IMR-90 (cell line): ENCODE data around the gene COL9A2. TPM values are rescaled to one million over a fixed set of nuclear protein-coding genes. Genes with fewer than 3 reads are reported as not detected.

ENCODE experiments used
- ATAC-seq: fragments of 200-7000 bp; cut with Tn5 transposase; 2 replicates; pipeline ENCODE4 v1.9.1; 2020; ENCODE audit warnings: low read depth, mild to moderate bottlenecking, moderate library complexity
- BruUV-seq: library from RNA; stranded (reverse); fragments of 400-500 nt; replicated peaks from 2 replicates; lab custom pipeline; 2021; lab: Mats Ljungman, UMichigan
- CTCF ChIA-PET: fragments of 300-600 bp; formaldehyde crosslinking; extraction: SDS; loops from one replicate; lab custom pipeline; 2021; ENCODE audit warnings: antibody characterized with exemption; lab: Yijun Ruan, JAX
- POLR2A ChIA-PET: fragments of 300-600 bp; sonication (Branson Sonifier 250); formaldehyde crosslinking; loops from one replicate; lab custom pipeline; 2022; ENCODE audit warnings: antibody characterized with exemption; ENCODE audit not compliant: unreplicated experiment; lab: Charles Lee
- DNase-seq: peaks from one replicate; pipeline ENCODE4 v3.0.0; 2013
- H2AFZ ChIP-seq: replicated peaks from 2 replicates; pipeline ENCODE3; 2013; ENCODE audit warnings: low read length, mild to moderate bottlenecking; ENCODE audit not compliant: poor library complexity
- H2AK5ac ChIP-seq: 2 replicates; pipeline ENCODE4 v1.6.1; 2013; ENCODE audit warnings: low read depth, low read length, inconsistent platforms
- H2AK9ac ChIP-seq: replicated peaks from 2 replicates; pipeline ENCODE3; 2013; ENCODE audit warnings: mild to moderate bottlenecking, low read depth, low read length, moderate library complexity; ENCODE audit not compliant: poor library complexity
- H2BK120ac ChIP-seq: 2 replicates; pipeline ENCODE4 v1.6.1; 2013; ENCODE audit warnings: low read depth, low read length, inconsistent platforms
- H2BK15ac ChIP-seq: 3 replicates; pipeline ENCODE4 v1.6.1; 2013; ENCODE audit warnings: low read depth, low read length, inconsistent platforms
- H2BK20ac ChIP-seq: 2 replicates; pipeline ENCODE4 v1.6.1; 2013; ENCODE audit warnings: low read depth, mild to moderate bottlenecking, inconsistent platforms, low read length, moderate library complexity
- H2BK5ac ChIP-seq: 2 replicates; pipeline ENCODE4 v1.6.1; 2013; ENCODE audit warnings: mild to moderate bottlenecking, low read depth, low read length, inconsistent platforms; ENCODE audit not compliant: poor library complexity, severe bottlenecking
- H3K14ac ChIP-seq: replicated peaks from 2 replicates; pipeline ENCODE4 v1.6.1; 2013; ENCODE audit warnings: low read depth, low read length, inconsistent platforms
- H3K18ac ChIP-seq: 2 replicates; pipeline ENCODE4 v1.6.1; 2013; ENCODE audit warnings: low read depth, low read length, control low read depth
- H3K23ac ChIP-seq: 2 replicates; pipeline ENCODE4 v1.6.1; 2013; ENCODE audit warnings: low read depth, low read length, inconsistent platforms
- H3K27ac ChIP-seq: 2 replicates; pipeline ENCODE4 v1.5.1; 2013; ENCODE audit warnings: mild to moderate bottlenecking, control low read depth, low read length; ENCODE audit not compliant: insufficient read depth
- H3K27me3 ChIP-seq: 2 replicates; pipeline ENCODE4 v1.6.1; 2013; ENCODE audit warnings: low read length; ENCODE audit not compliant: control insufficient read depth, insufficient read depth
- H3K36me3 ChIP-seq: 2 replicates; pipeline ENCODE4 v1.6.1; 2013; ENCODE audit warnings: low read length, mixed read lengths; ENCODE audit not compliant: control insufficient read depth, insufficient read depth
- H3K4ac ChIP-seq: 2 replicates; pipeline ENCODE4 v1.6.1; 2013; ENCODE audit warnings: low read depth, low read length, inconsistent platforms
- H3K4me1 ChIP-seq: 2 replicates; pipeline ENCODE4 v1.6.1; 2013; ENCODE audit warnings: low read length, mixed read lengths; ENCODE audit not compliant: control insufficient read depth, insufficient read depth
- H3K4me2 ChIP-seq: 2 replicates; pipeline ENCODE4 v1.6.1; 2013; ENCODE audit warnings: low read depth, mild to moderate bottlenecking, control low read depth, low read length, moderate library complexity
- H3K4me3 ChIP-seq: 2 replicates; pipeline ENCODE4 v1.5.1; 2013; ENCODE audit warnings: low read depth, mild to moderate bottlenecking, control low read depth, low read length, moderate library complexity; ENCODE audit not compliant: insufficient read depth
- H3K56ac ChIP-seq: 2 replicates; pipeline ENCODE4 v1.6.1; 2013; ENCODE audit warnings: low read length, inconsistent platforms; ENCODE audit not compliant: insufficient read depth; ENCODE audit errors: extremely low read depth
- H3K79me1 ChIP-seq, 2 experiments: 2 replicates each; pipeline ENCODE4 v1.6.1; 2013; ENCODE audit warnings: low read length in 2 of 2, inconsistent platforms in 1 of 2, low read depth in 1 of 2
- H3K9ac ChIP-seq: 2 replicates; pipeline ENCODE4 v1.6.1; 2013; ENCODE audit warnings: low read depth, low read length, control low read depth
- H3K9me1 ChIP-seq: 2 replicates; pipeline ENCODE4 v1.6.1; 2013; ENCODE audit warnings: low read length, inconsistent platforms; ENCODE audit not compliant: insufficient read depth
- H3K9me3 ChIP-seq: 2 replicates; pipeline ENCODE4 v1.6.1; 2013; ENCODE audit warnings: low read length; ENCODE audit not compliant: control insufficient read depth, insufficient read depth
- H4K20me1 ChIP-seq: 2 replicates; pipeline ENCODE4 v1.6.1; 2013; ENCODE audit warnings: low read length, inconsistent platforms; ENCODE audit not compliant: insufficient read depth
- H4K5ac ChIP-seq: 2 replicates; pipeline ENCODE4 v1.6.1; 2013; ENCODE audit warnings: mild to moderate bottlenecking, low read depth, low read length, control low read depth
- H4K8ac ChIP-seq, 2 experiments: 2 replicates each; pipeline ENCODE4 v1.6.1; 2013; ENCODE audit warnings: low read depth in 2 of 2, low read length in 2 of 2, control low read depth in 1 of 2, inconsistent platforms in 1 of 2
- H4K91ac ChIP-seq: 2 replicates; pipeline ENCODE4 v1.6.1; 2013; ENCODE audit warnings: low read depth, low read length, inconsistent platforms; ENCODE audit not compliant: insufficient read depth
- CEBPB ChIP-seq: IDR thresholded peaks from 2 replicates; pipeline ENCODE4 v1.6.1; 2012; ENCODE audit warnings: low read depth, low read length, improper control_type of control experiment
- NFE2L2 ChIP-seq: fragments of 150-350 bp; IDR thresholded peaks from 2 replicates; pipeline ENCODE4 v1.6.1; 2016; ENCODE audit warnings: low read depth, mild to moderate bottlenecking, low read length
- RAD21 ChIP-seq: IDR thresholded peaks from 2 replicates; pipeline ENCODE4 v1.6.1; 2012; ENCODE audit warnings: low read length, improper control_type of control experiment
- WGBS, 2 experiments: methylation state at CpG; one replicate each; pipeline versions ENCODE4 v1.1.5 to v1.1.7; 2013; ENCODE audit warnings: missing lambda C conversion rate in 2 of 2; ENCODE audit not compliant: insufficient read length in 1 of 2; ENCODE audit errors: extremely low coverage in 2 of 2; 5-methylcytosine and 5-hydroxymethylcytosine counted together
- dilution Hi-C: fragments of 300-500 bp; cut with HindIII; formaldehyde crosslinking; loops from one replicate; pipeline ENCODE4 v1.14.3; 2018; ENCODE audit warnings: low sequenced_read_pairs; ENCODE audit not compliant: unreplicated experiment
- in situ Hi-C: fragments of 300-500 bp; cut with MboI; formaldehyde crosslinking; loops from 3 replicates; pipeline ENCODE4 v1.14.3; 2019; ENCODE audit warnings: low sequenced_read_pairs, inconsistent platforms, mixed read lengths
- intact Hi-C: fragments of 100-400 bp; cut with micrococcal nuclease; formaldehyde crosslinking; loops from 2 replicates; pipeline ENCODE4 v1.10.0; 2022
- polyA plus RNA-seq, 3 experiments: library from polyadenylated mRNA; depleted of rRNA; stranded (reverse); fragments of >200 nt; gene quantifications; 2 replicates each; pipeline ENCODE4 v1.2.3, GENCODE V29; 2012; ENCODE audit warnings: low replicate concordance in 1 of 3
- total RNA-seq: library from RNA; depleted of rRNA; stranded (reverse); fragments of >200 nt; gene quantifications from 2 replicates; pipeline ENCODE4 v1.2.3, GENCODE V29; 2012

COL9A2 gene
- total and polyA plus RNA-seq, 2 of the 4 experiments (the other 2 are of a cell fraction) = 0.90 to 1.6 TPM

DNA sequence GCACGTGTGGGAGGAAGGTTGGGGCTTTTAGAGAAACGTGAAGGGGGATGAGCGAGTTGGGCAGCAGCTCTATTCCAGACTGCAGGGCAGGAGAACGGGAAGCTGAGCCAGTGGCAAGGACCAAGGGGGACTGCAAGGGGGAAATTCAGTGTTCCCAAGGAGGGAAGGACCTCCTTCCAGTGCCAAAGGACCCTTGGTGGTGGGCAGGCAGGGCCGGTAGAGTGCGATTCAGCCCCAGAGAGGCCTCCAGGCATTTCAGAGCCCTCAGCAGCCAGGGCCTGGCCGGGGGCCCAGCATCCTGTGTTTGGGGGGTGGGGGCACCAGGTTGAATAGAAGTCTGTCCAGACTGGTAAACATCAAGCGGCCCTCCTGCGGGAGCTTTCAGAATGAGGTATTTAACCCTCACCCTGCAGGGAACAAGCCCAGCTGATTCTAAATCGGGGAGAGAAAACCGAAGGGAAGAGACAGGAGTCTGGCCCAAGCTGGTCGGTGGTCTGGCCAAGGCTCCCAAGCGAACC lies 2.3 kb downstream of the COL9A2 start:
- no peak for TF ChIP-seq CEBPB
- TF ChIP-seq RAD21 = no peak
- no peak for TF ChIP-seq NFE2L2
- peak overlapping the region; percentile 84 for H2BK20ac ChIP-seq
- peak overlapping the region; percentile 78 for H2AK5ac ChIP-seq
- peak overlapping the region; percentile 95 for H4K91ac ChIP-seq
- intact Hi-C loops = loop anchor here (5.0 kb wide), 1 partner anchor 172 kb away; no protein-coding TSS in a partner anchor
- H3K9ac ChIP-seq = peak overlapping the region; percentile 75
- no peak overlapping the region for H3K56ac ChIP-seq
- H3K36me3 ChIP-seq = no peaks in the 10 kb centered on the region
- ATAC-seq = peak; percentile 51
- H3K18ac ChIP-seq = peak overlapping the region; percentile 89
- H3K4me3 ChIP-seq = peak overlapping the region; percentile 28; the same call in 1 of the 2 replicates
- dilution Hi-C loops = no loop called here
- peak overlapping the region; percentile 96 for H3K14ac ChIP-seq
- peak overlapping the region; percentile 43 for H2BK5ac ChIP-seq
- peaks cover 13% of the 10 kb centered on the region; the same call in 1 of the 2 replicates for H3K4me1 ChIP-seq
- peak overlapping the region; percentile 80 to 92 for H4K8ac ChIP-seq
- H3K9me3 ChIP-seq = no peaks in the 10 kb centered on the region
- 31% methylated on average over 10 of the region's 13 CpGs; no CpG with 5 or more reads in 1 of the 2 experiments for WGBS, 2 experiments
- no peaks in the 10 kb centered on the region for H3K79me1 ChIP-seq
- peaks cover 36% of the 10 kb centered on the region for H3K27me3 ChIP-seq
- H2BK15ac ChIP-seq = peak overlapping the region; percentile 97; the same call in 2 of the 3 replicates
- no peaks in the 10 kb centered on the region for H4K20me1 ChIP-seq
- peak overlapping the region; percentile 79 for H2AK9ac ChIP-seq
- in situ Hi-C loops = no loop called here
- H2AFZ ChIP-seq = peak overlapping the region; percentile 99
- H3K4me2 ChIP-seq = peak overlapping the region; percentile 89
- ChIA-PET CTCF (interaction anchor here (0.6 to 2.8 kb wide), 20 partner anchors 13 to 257 kb away, joined by 3 to 16 read pairs (median 4); no protein-coding TSS in a partner anchor), POLR2A (interaction anchor here (0.5 to 1.0 kb wide), 3 partner anchors 14 to 232 kb away, joined by 3 to 4 read pairs (median 3); no protein-coding TSS in a partner anchor)
- no TSS peak for BruUV-seq
- DNase-seq = no peak
- H3K23ac ChIP-seq = peak overlapping the region; percentile 63
- peak overlapping the region; percentile 95 for H3K4ac ChIP-seq
- H3K27ac ChIP-seq = peak overlapping the region; percentile 79
- 0 out of 2 replicates have a peak, but pooled peaks cover 3% of the 10 kb centered on the region for H3K9me1 ChIP-seq
- peak overlapping the region; percentile 96 for H4K5ac ChIP-seq
- H2BK120ac ChIP-seq = peak overlapping the region; percentile 86
